ENCODE results near the gene OXNAD1.

GRCh38 chr3:16233806-16234205 is 31.2 kb upstream of the OXNAD1 start:
- no peak for TF ChIP-seq NFIC (IDR thresholded peaks at IDR 0.05)
- no peak for TF ChIP-seq YY1 (IDR thresholded peaks at IDR 0.05; ENCODE audit: low read depth)
- no peak for TF ChIP-seq TEAD4 (IDR thresholded peaks at IDR 0.05)
- TF ChIP-seq, protein P1, sequence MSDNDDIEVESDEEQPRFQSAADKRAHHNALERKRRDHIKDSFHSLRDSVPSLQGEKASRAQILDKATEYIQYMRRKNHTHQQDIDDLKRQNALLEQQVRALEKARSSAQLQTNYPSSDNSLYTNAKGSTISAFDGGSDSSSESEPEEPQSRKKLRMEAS (IDR thresholded peaks at IDR 0.05): no peak
- no peak for TF ChIP-seq CEBPB (IDR thresholded peaks at IDR 0.05)
- TF ChIP-seq, protein P2, sequence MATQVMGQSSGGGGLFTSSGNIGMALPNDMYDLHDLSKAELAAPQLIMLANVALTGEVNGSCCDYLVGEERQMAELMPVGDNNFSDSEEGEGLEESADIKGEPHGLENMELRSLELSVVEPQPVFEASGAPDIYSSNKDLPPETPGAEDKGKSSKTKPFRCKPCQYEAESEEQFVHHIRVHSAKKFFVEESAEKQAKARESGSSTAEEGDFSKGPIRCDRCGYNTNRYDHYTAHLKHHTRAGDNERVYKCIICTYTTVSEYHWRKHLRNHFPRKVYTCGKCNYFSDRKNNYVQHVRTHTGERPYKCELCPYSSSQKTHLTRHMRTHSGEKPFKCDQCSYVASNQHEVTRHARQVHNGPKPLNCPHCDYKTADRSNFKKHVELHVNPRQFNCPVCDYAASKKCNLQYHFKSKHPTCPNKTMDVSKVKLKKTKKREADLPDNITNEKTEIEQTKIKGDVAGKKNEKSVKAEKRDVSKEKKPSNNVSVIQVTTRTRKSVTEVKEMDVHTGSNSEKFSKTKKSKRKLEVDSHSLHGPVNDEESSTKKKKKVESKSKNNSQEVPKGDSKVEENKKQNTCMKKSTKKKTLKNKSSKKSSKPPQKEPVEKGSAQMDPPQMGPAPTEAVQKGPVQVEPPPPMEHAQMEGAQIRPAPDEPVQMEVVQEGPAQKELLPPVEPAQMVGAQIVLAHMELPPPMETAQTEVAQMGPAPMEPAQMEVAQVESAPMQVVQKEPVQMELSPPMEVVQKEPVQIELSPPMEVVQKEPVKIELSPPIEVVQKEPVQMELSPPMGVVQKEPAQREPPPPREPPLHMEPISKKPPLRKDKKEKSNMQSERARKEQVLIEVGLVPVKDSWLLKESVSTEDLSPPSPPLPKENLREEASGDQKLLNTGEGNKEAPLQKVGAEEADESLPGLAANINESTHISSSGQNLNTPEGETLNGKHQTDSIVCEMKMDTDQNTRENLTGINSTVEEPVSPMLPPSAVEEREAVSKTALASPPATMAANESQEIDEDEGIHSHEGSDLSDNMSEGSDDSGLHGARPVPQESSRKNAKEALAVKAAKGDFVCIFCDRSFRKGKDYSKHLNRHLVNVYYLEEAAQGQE (IDR thresholded peaks at IDR 0.05; ENCODE audit: low read depth): no peak
- no peak for TF ChIP-seq FOXM1 (IDR thresholded peaks at IDR 0.05; ENCODE audit: borderline replicate concordance, low read depth)
- no peak for TF ChIP-seq RAD21 (IDR thresholded peaks at IDR 0.05; ENCODE audit: low read depth)
- no peak for TF ChIP-seq TAF1 (IDR thresholded peaks at IDR 0.05; ENCODE audit: low read depth)
- no peak for TF ChIP-seq ZBTB7A (IDR thresholded peaks at IDR 0.05; ENCODE audit: low read depth)
- no peak for TF ChIP-seq EGR1 (IDR thresholded peaks at IDR 0.05)
- no peak for TF ChIP-seq EP300 (IDR thresholded peaks at IDR 0.05; ENCODE audit: borderline replicate concordance)
- no peak for TF ChIP-seq TCF12 (IDR thresholded peaks at IDR 0.05; ENCODE audit: low read depth)
- no peak for TF ChIP-seq USF1 (IDR thresholded peaks at IDR 0.05)

Measured in Ishikawa (cell line).